Hepatocyte (in vitro differentiated cells): Measurements from ENCODE around the gene TMEM115. TPM values are rescaled to one million over a fixed set of nuclear protein-coding genes. Genes with fewer than 3 reads are reported as not detected.

Experiments used
- DNase-seq: peaks from one replicate; pipeline ENCODE4 v3.0.0-alpha.2; 2016; ENCODE audit warnings: low spot score
- H2AFZ ChIP-seq: fragments of 200-600 bp; sonication (generic); 2 replicates; pipeline ENCODE4 v1.6.0; 2016; ENCODE audit warnings: antibody characterized with exemption, mild to moderate bottlenecking
- H3K27ac ChIP-seq: fragments of 200-600 bp; sonication (generic); 2 replicates; pipeline ENCODE4 v1.5.1; 2016; ENCODE audit warnings: mild to moderate bottlenecking
- H3K27me3 ChIP-seq: fragments of 200-600 bp; sonication (generic); 2 replicates; pipeline ENCODE4 v1.6.1; 2016
- H3K36me3 ChIP-seq: fragments of 200-600 bp; sonication (generic); replicated peaks from 2 replicates; pipeline ENCODE4 v1.5.1; 2016; ENCODE audit warnings: low read depth; ENCODE audit not compliant: insufficient read depth
- H3K4me1 ChIP-seq: fragments of 200-600 bp; sonication (generic); 2 replicates; pipeline ENCODE4 v1.5.1; 2016; ENCODE audit warnings: mild to moderate bottlenecking, moderate library complexity; ENCODE audit not compliant: insufficient read depth
- H3K4me2 ChIP-seq: fragments of 200-600 bp; sonication (generic); 2 replicates; pipeline ENCODE4 v1.6.0; 2016
- H3K4me3 ChIP-seq: fragments of 200-600 bp; sonication (generic); 2 replicates; pipeline ENCODE4 v1.5.1; 2016; ENCODE audit warnings: mild to moderate bottlenecking
- H3K79me2 ChIP-seq: fragments of 200-600 bp; sonication (generic); 2 replicates; pipeline ENCODE4 v1.6.0; 2017; ENCODE audit warnings: mild to moderate bottlenecking
- H3K9me2 ChIP-seq: fragments of 200-600 bp; sonication (generic); replicated peaks from 2 replicates; pipeline ENCODE4 v1.6.0; 2017; ENCODE audit warnings: mild to moderate bottlenecking; ENCODE audit not compliant: insufficient read depth
- H3K9me3 ChIP-seq: fragments of 200-600 bp; sonication (generic); 2 replicates; pipeline ENCODE4 v1.5.1; 2016; ENCODE audit warnings: low read depth, mild to moderate bottlenecking
- H4K20me1 ChIP-seq: fragments of 200-600 bp; sonication (generic); 2 replicates; pipeline ENCODE4 v1.6.0; 2016; ENCODE audit warnings: mild to moderate bottlenecking; ENCODE audit not compliant: insufficient read depth, poor library complexity, severe bottlenecking
- EZH2 ChIP-seq: fragments of 200-600 bp; sonication (generic); IDR thresholded peaks from 2 replicates; pipeline ENCODE4 v1.6.1; 2016; ENCODE audit warnings: antibody characterized with exemption, mild to moderate bottlenecking, borderline replicate concordance
- EZH2phosphoT487 ChIP-seq: fragments of 200-600 bp; sonication (generic); IDR thresholded peaks from one replicate; pipeline ENCODE4 v1.6.1; 2018; ENCODE audit warnings: antibody characterized with exemption, mild to moderate bottlenecking, low read depth, moderate library complexity; ENCODE audit not compliant: unreplicated experiment, severe bottlenecking
- WGBS: methylation state at CpG from one replicate; pipeline ENCODE4 v1.1.6; 2016; ENCODE audit warnings: low lambda C conversion rate; ENCODE audit errors: missing lambda C conversion rate; 5-methylcytosine and 5-hydroxymethylcytosine counted together
- polyA plus RNA-seq: library from polyadenylated mRNA; unstranded; fragments of >200 nt; fragmentation: Nextera tagmentation; extraction: Ambion mirVana; gene quantifications from 2 replicates; pipeline ENCODE4 v1.2.1, GENCODE V29; 2016
- total RNA-seq: library from RNA; depleted of rRNA; stranded (reverse); fragments of >200 nt; gene quantifications from 2 replicates; pipeline ENCODE4 v1.2.3, GENCODE V29; 2014
- TF ChIP-seq, protein P1 (sequence below): fragments of 200-600 bp; sonication (generic); IDR thresholded peaks from 2 replicates; pipeline ENCODE4 v1.5.1; 2016; ENCODE audit warnings: antibody characterized with exemption, mild to moderate bottlenecking; ENCODE audit not compliant: poor library complexity

Gene TMEM115
- total and polyA plus RNA-seq, 2 experiments from 2014 or later, result 49.3 to 69.9 TPM

DNA sequence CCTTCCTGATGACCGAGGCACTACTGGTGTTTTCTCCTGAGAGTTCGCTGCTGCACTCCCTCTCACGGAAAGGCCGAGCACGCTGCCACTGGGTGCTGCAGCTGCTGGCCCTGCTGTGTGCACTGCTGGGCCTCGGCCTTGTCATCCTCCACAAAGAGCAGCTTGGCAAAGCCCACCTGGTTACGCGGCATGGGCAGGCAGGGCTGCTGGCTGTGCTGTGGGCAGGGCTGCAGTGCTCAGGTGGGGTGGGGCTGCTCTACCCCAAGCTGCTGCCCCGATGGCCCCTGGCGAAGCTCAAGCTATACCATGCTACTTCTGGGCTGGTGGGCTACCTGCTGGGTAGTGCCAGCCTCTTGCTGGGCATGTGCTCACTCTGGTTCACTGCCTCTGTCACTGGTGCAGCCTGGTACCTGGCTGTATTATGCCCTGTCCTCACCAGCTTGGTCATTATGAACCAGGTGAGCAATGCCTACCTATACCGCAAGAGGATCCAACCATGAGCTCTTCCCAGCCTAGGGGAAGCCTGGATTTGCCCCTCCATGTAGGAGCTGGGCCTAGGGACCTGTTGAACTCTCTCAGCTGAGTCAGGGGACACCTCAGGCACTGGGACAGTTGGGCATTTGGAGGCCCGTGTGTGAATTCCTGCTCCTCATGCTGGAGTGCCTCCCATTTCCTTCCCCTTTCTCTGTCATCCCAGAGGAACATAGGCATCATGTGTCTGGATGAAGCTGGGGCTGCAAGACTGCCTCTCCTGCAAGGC is 5.9 kb downstream of the TMEM115 start:
- Histone ChIP-seq H3K4me3 (no peak overlapping the region), H3K9me2 (no peaks in the 10 kb centered on the region), H3K4me2 (no peak overlapping the region), H3K79me2 (peaks cover 55% of the 10 kb centered on the region), H4K20me1 (peaks cover 35% of the 10 kb centered on the region), H2AFZ (no peak overlapping the region), H3K27ac (no peak overlapping the region), H3K27me3 (no peaks in the 10 kb centered on the region), H3K36me3 (no peaks in the 10 kb centered on the region), H3K9me3 (no peaks in the 10 kb centered on the region), H3K4me1 (peaks cover 42% of the 10 kb centered on the region)
- TF ChIP-seq, protein P1, sequence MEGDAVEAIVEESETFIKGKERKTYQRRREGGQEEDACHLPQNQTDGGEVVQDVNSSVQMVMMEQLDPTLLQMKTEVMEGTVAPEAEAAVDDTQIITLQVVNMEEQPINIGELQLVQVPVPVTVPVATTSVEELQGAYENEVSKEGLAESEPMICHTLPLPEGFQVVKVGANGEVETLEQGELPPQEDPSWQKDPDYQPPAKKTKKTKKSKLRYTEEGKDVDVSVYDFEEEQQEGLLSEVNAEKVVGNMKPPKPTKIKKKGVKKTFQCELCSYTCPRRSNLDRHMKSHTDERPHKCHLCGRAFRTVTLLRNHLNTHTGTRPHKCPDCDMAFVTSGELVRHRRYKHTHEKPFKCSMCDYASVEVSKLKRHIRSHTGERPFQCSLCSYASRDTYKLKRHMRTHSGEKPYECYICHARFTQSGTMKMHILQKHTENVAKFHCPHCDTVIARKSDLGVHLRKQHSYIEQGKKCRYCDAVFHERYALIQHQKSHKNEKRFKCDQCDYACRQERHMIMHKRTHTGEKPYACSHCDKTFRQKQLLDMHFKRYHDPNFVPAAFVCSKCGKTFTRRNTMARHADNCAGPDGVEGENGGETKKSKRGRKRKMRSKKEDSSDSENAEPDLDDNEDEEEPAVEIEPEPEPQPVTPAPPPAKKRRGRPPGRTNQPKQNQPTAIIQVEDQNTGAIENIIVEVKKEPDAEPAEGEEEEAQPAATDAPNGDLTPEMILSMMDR, result no peak
- TF ChIP-seq EZH2, result no peak
- TF ChIP-seq EZH2phosphoT487, result no peak
- WGBS, result 93% methylated on average over 12 of the region's 12 CpGs
- DNase-seq, result no peak

DNA sequence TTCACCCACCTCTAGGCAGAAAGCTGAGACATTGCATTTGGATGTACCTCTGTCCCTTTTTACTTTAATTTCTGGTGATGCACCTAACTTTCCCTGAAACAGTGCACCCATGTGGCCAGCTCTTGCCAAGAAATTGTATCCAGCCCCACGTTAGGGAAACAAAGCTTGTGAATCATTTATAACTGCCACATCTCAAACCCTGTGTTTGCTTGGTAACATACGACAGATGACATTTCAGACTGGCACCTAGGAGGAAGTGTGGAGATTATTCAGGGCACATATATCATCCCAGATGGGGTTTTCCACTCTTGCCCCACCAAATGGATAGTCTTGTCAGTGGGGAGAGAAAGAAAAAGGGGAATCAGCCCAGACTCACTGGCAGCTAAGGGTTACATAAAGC is 6.5 kb downstream of the TMEM115 start:
- TF ChIP-seq EZH2phosphoT487, result no peak
- TF ChIP-seq, protein P1, result peak; percentile 28
- no peak overlapping the region for H3K4me2 ChIP-seq
- no peak overlapping the region for H2AFZ ChIP-seq
- 37% methylated on average over 2 of the region's 2 CpGs for WGBS
- H3K4me1 ChIP-seq, result peaks cover 36% of the 10 kb centered on the region
- H4K20me1 ChIP-seq, result peaks cover 28% of the 10 kb centered on the region
- no peaks in the 10 kb centered on the region for H3K27me3 ChIP-seq
- no peaks in the 10 kb centered on the region for H3K9me2 ChIP-seq
- DNase-seq, result no peak
- no peaks in the 10 kb centered on the region for H3K36me3 ChIP-seq
- no peak overlapping the region for H3K27ac ChIP-seq
- H3K4me3 ChIP-seq, result no peak overlapping the region
- H3K9me3 ChIP-seq, result no peaks in the 10 kb centered on the region
- peaks cover 48% of the 10 kb centered on the region for H3K79me2 ChIP-seq

DNA sequence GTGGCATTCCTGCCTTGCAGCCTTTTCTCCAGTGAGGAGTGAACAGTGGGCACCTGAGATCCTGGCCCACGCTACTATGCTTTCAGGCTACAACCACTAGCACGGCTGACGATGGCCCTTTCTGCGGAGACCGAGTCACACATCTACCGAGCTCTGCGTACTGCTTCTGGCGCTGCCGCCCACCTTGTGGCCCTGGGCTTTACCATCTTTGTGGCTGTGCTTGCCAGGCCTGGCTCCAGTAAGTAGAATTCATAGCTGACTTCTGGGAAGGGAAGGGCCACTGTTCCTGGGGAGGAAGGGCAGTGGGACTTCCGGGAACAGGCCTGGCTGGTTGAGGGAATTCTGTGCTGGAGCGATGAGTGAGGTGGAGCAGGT is 8.0 kb downstream of the TMEM115 start:
- H3K4me1 ChIP-seq, result peaks cover 22% of the 10 kb centered on the region
- peak overlapping the region; percentile 81 for H3K4me3 ChIP-seq
- peaks cover 14% of the 10 kb centered on the region for H4K20me1 ChIP-seq
- peaks cover 34% of the 10 kb centered on the region for H3K79me2 ChIP-seq
- H3K27me3 ChIP-seq, result no peaks in the 10 kb centered on the region
- no peak overlapping the region for H2AFZ ChIP-seq
- H3K9me2 ChIP-seq, result no peaks in the 10 kb centered on the region
- TF ChIP-seq EZH2phosphoT487 (no peak), EZH2 (no peak)
- TF ChIP-seq, protein P1, result no peak
- H3K36me3 ChIP-seq, result no peaks in the 10 kb centered on the region
- peak overlapping the region; percentile 91 for H3K4me2 ChIP-seq
- no peaks in the 10 kb centered on the region for H3K9me3 ChIP-seq
- H3K27ac ChIP-seq, result no peak overlapping the region
- no peak for DNase-seq
- 74% methylated on average over 11 of the region's 11 CpGs for WGBS
